Measurements from ENCODE around the gene EMC9. TPM values are rescaled to one million over a fixed set of nuclear protein-coding genes. Genes with fewer than 3 reads are reported as not detected.

EMC9 gene
- total and polyA plus RNA-seq, 10 of the 15 experiments (the other 5 are each of a cell fraction or from before 2014, with no cell fraction given): 15.3 to 60.5 (median 30.3) TPM

DNA sequence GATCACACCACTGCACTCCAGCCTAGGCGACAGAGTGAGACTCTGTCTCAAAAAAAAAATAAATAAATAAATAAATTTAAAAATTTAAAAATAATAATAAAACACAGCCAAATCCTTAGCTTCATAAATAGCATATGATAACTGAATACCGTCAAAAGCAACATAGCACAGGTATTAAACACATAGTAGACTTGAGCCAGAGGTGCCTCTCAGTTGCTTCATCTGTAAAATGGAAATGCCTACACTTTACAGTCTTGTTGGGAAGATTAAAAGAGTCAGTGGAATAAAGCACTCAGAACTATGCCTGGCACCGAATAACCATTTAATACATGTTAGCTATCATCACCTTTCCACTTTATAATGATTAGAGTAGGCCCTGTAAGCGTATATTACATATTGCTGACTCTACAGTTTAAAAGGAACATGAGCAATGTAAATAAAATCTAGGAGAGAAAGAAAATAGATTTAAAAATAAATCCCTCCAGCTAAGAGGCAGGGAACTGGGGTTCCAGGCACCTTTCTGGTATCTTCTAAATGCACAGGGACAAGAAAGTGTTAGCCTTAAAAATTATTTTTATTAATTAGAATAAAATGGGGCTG, 34.6 kb downstream of the EMC9 start:
- no peak overlapping the region for H3K4me3 ChIP-seq
- H3K79me2 ChIP-seq (ENCODE audit: control insufficient read depth, insufficient read depth, low read length): no peaks in the 10 kb centered on the region
- H3K9ac ChIP-seq (ENCODE audit: control insufficient read depth, insufficient read depth, low read length): no peak overlapping the region
- ChIA-PET RAD21 (ENCODE audit: unreplicated experiment) (interaction anchor here (0.8 to 6.9 kb wide), 5 partner anchors 13 to 54 kb away, joined by 3 to 153 read pairs (median 17); partner anchors contain the start of genes IRF9 and PCK2), SMC1A (ENCODE audit: uncharacterized antibody, unreplicated experiment) (interaction anchor here (1.2 to 9.6 kb wide), 8 partner anchors 10 to 64 kb away, joined by 3 to 195 read pairs (median 16); partner anchors contain the start of genes IRF9, PCK2 and PSME1), CTCF (interaction anchor here (0.9 to 11.3 kb wide), 10 partner anchors 13 to 192 kb away, joined by 3 to 294 read pairs (median 16); partner anchors contain the start of genes DHRS1, IRF9, NOP9 and PCK2), POLR2A (interaction anchor here (0.6 to 5.8 kb wide), 6 partner anchors 12 to 473 kb away, joined by 3 to 90 read pairs (median 4); partner anchors contain the start of genes IRF9 and PCK2)
- no peak for DNase-seq (ENCODE audit: low read depth, low spot score)
- H3K27ac ChIP-seq (ENCODE audit: control insufficient read depth, insufficient read depth): no peak overlapping the region
- peaks cover 0 to 7% of the 10 kb centered on the region in 2 experiments; a peak in 2 of 4 replicates for H3K36me3 ChIP-seq (ENCODE audit: control insufficient read depth in 2 of 2, insufficient read depth in 2 of 2, low read length in 1 of 2)
- no TSS peak for BruUV-seq (replicated peaks)
- H2AFZ ChIP-seq (ENCODE audit: control insufficient read depth, low read depth, low read length): no peak overlapping the region
- no peak for FAIRE-seq
- TF ChIP-seq REST (IDR thresholded peaks at IDR 0.05; ENCODE audit: low read depth, low read length): no peak
- TF ChIP-seq, protein P1, sequence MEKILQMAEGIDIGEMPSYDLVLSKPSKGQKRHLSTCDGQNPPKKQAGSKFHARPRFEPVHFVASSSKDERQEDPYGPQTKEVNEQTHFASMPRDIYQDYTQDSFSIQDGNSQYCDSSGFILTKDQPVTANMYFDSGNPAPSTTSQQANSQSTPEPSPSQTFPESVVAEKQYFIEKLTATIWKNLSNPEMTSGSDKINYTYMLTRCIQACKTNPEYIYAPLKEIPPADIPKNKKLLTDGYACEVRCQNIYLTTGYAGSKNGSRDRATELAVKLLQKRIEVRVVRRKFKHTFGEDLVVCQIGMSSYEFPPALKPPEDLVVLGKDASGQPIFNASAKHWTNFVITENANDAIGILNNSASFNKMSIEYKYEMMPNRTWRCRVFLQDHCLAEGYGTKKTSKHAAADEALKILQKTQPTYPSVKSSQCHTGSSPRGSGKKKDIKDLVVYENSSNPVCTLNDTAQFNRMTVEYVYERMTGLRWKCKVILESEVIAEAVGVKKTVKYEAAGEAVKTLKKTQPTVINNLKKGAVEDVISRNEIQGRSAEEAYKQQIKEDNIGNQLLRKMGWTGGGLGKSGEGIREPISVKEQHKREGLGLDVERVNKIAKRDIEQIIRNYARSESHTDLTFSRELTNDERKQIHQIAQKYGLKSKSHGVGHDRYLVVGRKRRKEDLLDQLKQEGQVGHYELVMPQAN (conservative IDR thresholded peaks at IDR 0.05): no peak
- TF ChIP-seq, protein P2, sequence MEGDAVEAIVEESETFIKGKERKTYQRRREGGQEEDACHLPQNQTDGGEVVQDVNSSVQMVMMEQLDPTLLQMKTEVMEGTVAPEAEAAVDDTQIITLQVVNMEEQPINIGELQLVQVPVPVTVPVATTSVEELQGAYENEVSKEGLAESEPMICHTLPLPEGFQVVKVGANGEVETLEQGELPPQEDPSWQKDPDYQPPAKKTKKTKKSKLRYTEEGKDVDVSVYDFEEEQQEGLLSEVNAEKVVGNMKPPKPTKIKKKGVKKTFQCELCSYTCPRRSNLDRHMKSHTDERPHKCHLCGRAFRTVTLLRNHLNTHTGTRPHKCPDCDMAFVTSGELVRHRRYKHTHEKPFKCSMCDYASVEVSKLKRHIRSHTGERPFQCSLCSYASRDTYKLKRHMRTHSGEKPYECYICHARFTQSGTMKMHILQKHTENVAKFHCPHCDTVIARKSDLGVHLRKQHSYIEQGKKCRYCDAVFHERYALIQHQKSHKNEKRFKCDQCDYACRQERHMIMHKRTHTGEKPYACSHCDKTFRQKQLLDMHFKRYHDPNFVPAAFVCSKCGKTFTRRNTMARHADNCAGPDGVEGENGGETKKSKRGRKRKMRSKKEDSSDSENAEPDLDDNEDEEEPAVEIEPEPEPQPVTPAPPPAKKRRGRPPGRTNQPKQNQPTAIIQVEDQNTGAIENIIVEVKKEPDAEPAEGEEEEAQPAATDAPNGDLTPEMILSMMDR (IDR thresholded peaks at IDR 0.05 in 2 of 3, conservative IDR thresholded peaks at IDR 0.05 in 1 of 3; ENCODE audit: control insufficient read depth in 2 of 3, extremely low read depth in 1 of 3, insufficient read depth in 1 of 3, low read depth in 3 of 3, low read length in 3 of 3): no peak
- no peak for TF ChIP-seq IRF5 (IDR thresholded peaks at IDR 0.05; ENCODE audit: borderline replicate concordance)
- no peak for TF ChIP-seq CHD4 (IDR thresholded peaks at IDR 0.05)
- H4K20me1 ChIP-seq (ENCODE audit: control insufficient read depth, insufficient read depth): no peaks in the 10 kb centered on the region
- no peaks in the 10 kb centered on the region for H3K9me3 ChIP-seq (replicated peaks; ENCODE audit: control insufficient read depth, insufficient read depth, low read length)
- H3K4me2 ChIP-seq (ENCODE audit: control insufficient read depth, insufficient read depth): no peak overlapping the region
- 95% methylated on average over 4 of the region's 4 CpGs for WGBS (ENCODE audit: insufficient coverage, insufficient replicate concordance, low lambda C conversion rate, missing lambda C conversion rate)
- peaks cover 7% of the 10 kb centered on the region for H3K4me1 ChIP-seq (ENCODE audit: control insufficient read depth, insufficient read depth, low read length)
- intact Hi-C loops (cut with micrococcal nuclease; ENCODE audit: unreplicated experiment): no loop called here
- no peaks in the 10 kb centered on the region for H3K27me3 ChIP-seq (replicated peaks in 1 of 2; ENCODE audit: control insufficient read depth in 2 of 2, insufficient read depth in 2 of 2, low read length in 1 of 2)
- no peak for ATAC-seq
- in situ Hi-C loops (cut with MboI): loop anchor here (25.0 kb wide), 1 partner anchor 794 kb away; the partner anchor contains the start of genes BCL2L2, PABPN1 and PPP1R3E
